Large intestine (tissue), 3 donors: Measurements from ENCODE around the gene KLF11. TPM values are rescaled to one million over a fixed set of nuclear protein-coding genes. Genes with fewer than 3 reads are reported as not detected.
"Not testable (repeated sequence)": the region's sequence is repeated elsewhere in the genome, so short reads cannot be mapped to it uniquely, and the experiment has no call there.

Source experiments
- DNase-seq, 2 donors: peaks; one replicate each; pipeline versions ENCODE4 v3.0.0 to v3.0.0-alpha.2; 2013
- H3K27ac ChIP-seq: one replicate; pipeline ENCODE4 v1.5.1; 2013; ENCODE audit warnings: low read length
- H3K27me3 ChIP-seq: 2 replicates; pipeline ENCODE4 v1.6.1; 2013; ENCODE audit warnings: low read length; ENCODE audit not compliant: control insufficient read depth, insufficient read depth
- H3K36me3 ChIP-seq: 2 replicates; pipeline ENCODE4 v1.6.1; 2013; ENCODE audit warnings: low read length; ENCODE audit not compliant: control insufficient read depth, insufficient read depth
- H3K4me1 ChIP-seq: one replicate; pipeline ENCODE4 v1.6.1; 2013; ENCODE audit warnings: low read length; ENCODE audit not compliant: control insufficient read depth, insufficient read depth
- H3K4me3 ChIP-seq: one replicate; pipeline ENCODE4 v1.5.1; 2013; ENCODE audit warnings: low read length
- H3K9me3 ChIP-seq: one replicate; pipeline ENCODE4 v1.6.1; 2013; ENCODE audit warnings: mild to moderate bottlenecking, low read depth, low read length, moderate library complexity; ENCODE audit not compliant: control insufficient read depth
- WGBS: methylation state at CpG from one replicate; pipeline ENCODE4 v1.1.5; 2013; ENCODE audit warnings: low lambda C conversion rate; ENCODE audit not compliant: insufficient coverage; 5-methylcytosine and 5-hydroxymethylcytosine counted together
- polyA plus RNA-seq: library from polyadenylated mRNA; unstranded; fragments of 120-200 nt; gene quantifications from one replicate; pipeline ENCODE4 v1.2.1, GENCODE V29; 2013

The KLF11 gene
- polyA plus RNA-seq, 1 donor = 10.6 TPM

GRCh38 chr2:10026940-10027569, 16.3 kb upstream of the KLF11 start:
- Histone ChIP-seq H3K4me3 (no peak overlapping the region), H3K4me1 (peaks cover 33% of the 10 kb centered on the region), H3K36me3 (no peaks in the 10 kb centered on the region), H3K9me3 (no peaks in the 10 kb centered on the region), H3K27me3 (no peaks in the 10 kb centered on the region), H3K27ac (no peak overlapping the region)
- WGBS = no CpG with 5 or more reads among the region's 8 CpGs
- no peak for DNase-seq

- no peaks in the 10 kb centered on the region for H3K27me3 ChIP-seq
- WGBS = no CpG with 5 or more reads among the region's 16 CpGs
- no peak overlapping the region for H3K4me3 ChIP-seq
- H3K27ac ChIP-seq = no peak overlapping the region
- peaks cover 27% of the 10 kb centered on the region for H3K4me1 ChIP-seq
- DNase-seq = no peak
- H3K36me3 ChIP-seq = no peaks in the 10 kb centered on the region
- H3K9me3 ChIP-seq = no peaks in the 10 kb centered on the region
Measured at GRCh38 chr2:10027660-10028330, 15.6 kb upstream of the KLF11 start.

DNA sequence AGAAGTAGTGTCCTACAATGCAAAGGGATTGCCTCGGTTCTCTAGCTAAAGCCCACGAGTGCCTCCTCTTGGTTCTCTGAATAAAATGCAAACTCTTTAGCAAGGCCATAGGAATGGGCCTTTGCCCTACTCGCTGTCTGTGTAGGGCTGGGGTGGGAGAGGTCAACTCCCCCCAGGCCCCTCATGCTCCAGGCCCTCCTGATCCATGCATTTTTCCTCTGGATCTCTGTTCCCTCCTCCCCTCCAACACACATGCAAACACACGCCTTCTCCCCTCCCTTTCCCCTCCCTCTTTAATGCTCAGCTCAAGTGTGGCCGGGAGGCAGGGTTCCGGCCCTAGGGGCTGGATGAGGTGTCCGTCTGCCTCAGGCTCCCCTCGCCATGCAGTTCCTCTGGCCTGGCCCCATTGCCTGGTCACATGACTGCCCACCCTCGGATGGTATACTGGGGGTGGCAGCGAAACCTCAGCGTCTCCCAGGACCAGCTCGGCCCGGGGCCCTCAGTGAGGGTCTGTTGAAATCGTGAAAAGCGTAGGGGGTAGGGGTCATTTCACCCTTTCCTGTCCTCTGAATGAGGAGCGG, 14.9 kb upstream of the KLF11 start:
- no peaks in the 10 kb centered on the region for H3K27me3 ChIP-seq
- no peak overlapping the region for H3K4me3 ChIP-seq
- H3K4me1 ChIP-seq = peaks cover 20% of the 10 kb centered on the region
- no peak overlapping the region for H3K27ac ChIP-seq
- H3K36me3 ChIP-seq = no peaks in the 10 kb centered on the region
- no peak for DNase-seq
- no CpG with 5 or more reads among the region's 16 CpGs for WGBS
- no peaks in the 10 kb centered on the region for H3K9me3 ChIP-seq

GRCh38 chr2:10028988-10029874, 14.1 kb upstream of the KLF11 start:
- Histone ChIP-seq H3K4me3 (no peak overlapping the region), H3K36me3 (no peaks in the 10 kb centered on the region), H3K27me3 (no peaks in the 10 kb centered on the region), H3K27ac (peak overlapping the region; percentile 67), H3K9me3 (no peaks in the 10 kb centered on the region), H3K4me1 (peaks cover 19% of the 10 kb centered on the region)
- no CpG with 5 or more reads among the region's 26 CpGs for WGBS
- peak; percentile 53 to 79 for DNase-seq

GRCh38 chr2:10029875-10030223, 13.5 kb upstream of the KLF11 start:
- H3K4me1 ChIP-seq = peaks cover 19% of the 10 kb centered on the region
- peak overlapping the region; percentile 67 for H3K27ac ChIP-seq
- H3K4me3 ChIP-seq = peak overlapping the region; percentile 43
- WGBS = 60% methylated on average over 1 of the region's 7 CpGs
- no peaks in the 10 kb centered on the region for H3K9me3 ChIP-seq
- DNase-seq = no peak
- H3K36me3 ChIP-seq = no peaks in the 10 kb centered on the region
- H3K27me3 ChIP-seq = no peaks in the 10 kb centered on the region

DNA sequence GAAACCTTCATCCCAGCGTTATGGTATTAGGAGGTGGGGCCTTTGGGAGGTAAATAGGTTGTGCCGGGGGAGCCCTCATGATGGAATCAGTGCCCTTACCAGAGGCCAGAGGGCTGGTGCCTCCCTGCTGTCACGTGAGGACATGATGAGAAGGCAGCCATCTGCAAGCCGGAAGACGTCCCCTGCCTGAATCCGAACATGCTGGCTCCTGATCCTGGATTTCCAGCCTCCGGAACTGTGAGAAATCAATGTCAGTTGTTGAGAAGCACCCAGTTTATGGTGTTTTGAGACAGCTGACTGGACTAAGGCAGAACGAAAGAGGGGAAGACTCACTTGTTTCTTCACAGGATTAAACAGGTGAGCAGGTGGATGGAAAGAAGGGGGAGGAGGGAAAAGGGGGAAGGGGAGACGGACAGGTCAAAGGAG, 13.0 kb upstream of the KLF11 start:
- peak; percentile 81 to 90 for DNase-seq
- WGBS = 8% methylated on average over 2 of the region's 9 CpGs
- Histone ChIP-seq H3K36me3 (no peaks in the 10 kb centered on the region), H3K27ac (peak overlapping the region; percentile 67), H3K4me3 (peak overlapping the region; percentile 43), H3K27me3 (no peaks in the 10 kb centered on the region), H3K9me3 (no peaks in the 10 kb centered on the region), H3K4me1 (peaks cover 19% of the 10 kb centered on the region)

GRCh38 chr2:10030798-10031197, 12.6 kb upstream of the KLF11 start:
- no CpG with 5 or more reads among the region's 8 CpGs for WGBS
- H3K27ac ChIP-seq = peak overlapping the region; percentile 67
- DNase-seq, H3K36me3 ChIP-seq, H3K27me3 ChIP-seq, H3K9me3 ChIP-seq: not testable (repeated sequence)
- peaks cover 19% of the 10 kb centered on the region for H3K4me1 ChIP-seq
- H3K4me3 ChIP-seq = peak overlapping the region; percentile 43

DNA sequence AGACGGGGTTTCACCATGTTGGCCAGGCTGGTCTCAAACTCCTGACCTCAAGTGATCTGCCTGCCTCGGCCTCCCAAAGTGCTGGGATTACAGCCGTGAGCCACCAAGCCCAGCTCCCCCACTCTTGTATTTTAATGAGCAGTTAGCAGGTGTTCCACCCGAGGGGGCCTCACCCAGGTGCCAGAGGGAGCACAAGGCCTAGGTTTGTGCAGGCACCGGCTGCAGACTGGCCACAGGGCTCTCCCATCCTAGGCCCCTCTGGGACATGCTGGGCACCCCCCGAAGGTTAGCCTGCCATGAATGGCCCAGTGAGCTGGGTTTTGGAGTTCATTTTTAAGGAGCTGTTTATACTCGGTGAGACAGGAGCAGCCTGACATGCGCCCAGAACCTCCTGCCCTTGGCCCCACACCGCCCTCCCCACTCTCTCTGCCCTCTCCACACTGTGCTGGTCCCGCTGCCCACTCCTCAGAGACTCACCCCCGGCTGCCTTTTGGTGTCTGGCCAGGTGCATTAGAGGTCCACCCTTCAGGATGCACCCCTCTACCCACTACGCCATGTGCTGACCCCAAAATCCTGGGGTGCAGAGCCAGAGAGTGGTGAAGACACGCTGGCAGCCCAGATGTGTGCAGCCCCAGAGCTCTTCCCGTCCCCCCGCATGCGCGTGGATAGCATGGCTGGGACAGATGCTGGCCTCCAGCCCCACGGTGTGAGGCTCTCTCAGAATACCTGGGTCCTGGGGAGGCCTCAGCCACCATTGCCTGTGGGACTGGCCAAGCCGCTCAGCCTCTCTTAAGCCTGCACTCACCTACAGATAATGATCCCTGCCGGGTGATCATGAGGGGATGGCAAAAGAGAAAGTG, 11.2 kb upstream of the KLF11 start:
- Histone ChIP-seq H3K4me3 (no peak overlapping the region), H3K9me3 (no peaks in the 10 kb centered on the region), H3K4me1 (peaks cover 19% of the 10 kb centered on the region), H3K27ac (no peak overlapping the region), H3K27me3 (no peaks in the 10 kb centered on the region), H3K36me3 (no peaks in the 10 kb centered on the region)
- DNase-seq = no peak
- WGBS = no CpG with 5 or more reads among the region's 20 CpGs

GRCh38 chr2:10032746-10033105, 10.6 kb upstream of the KLF11 start:
- no peak overlapping the region for H3K4me3 ChIP-seq
- no peak overlapping the region for H3K27ac ChIP-seq
- H3K9me3 ChIP-seq = no peaks in the 10 kb centered on the region
- WGBS = 100% methylated on average over 2 of the region's 7 CpGs
- no peaks in the 10 kb centered on the region for H3K36me3 ChIP-seq
- DNase-seq = no peak
- no peaks in the 10 kb centered on the region for H3K27me3 ChIP-seq
- peaks cover 19% of the 10 kb centered on the region for H3K4me1 ChIP-seq
